Measurements from ENCODE around the gene REV1. TPM values are rescaled to one million over a fixed set of nuclear protein-coding genes. Genes with fewer than 3 reads are reported as not detected.
A peak's percentile ranks its signal among the peaks of the same experiment; 100 is the strongest.

REV1 gene
- total and polyA plus RNA-seq, 12 donors: 20.9 to 90.8 (median 46.6) TPM

DNA sequence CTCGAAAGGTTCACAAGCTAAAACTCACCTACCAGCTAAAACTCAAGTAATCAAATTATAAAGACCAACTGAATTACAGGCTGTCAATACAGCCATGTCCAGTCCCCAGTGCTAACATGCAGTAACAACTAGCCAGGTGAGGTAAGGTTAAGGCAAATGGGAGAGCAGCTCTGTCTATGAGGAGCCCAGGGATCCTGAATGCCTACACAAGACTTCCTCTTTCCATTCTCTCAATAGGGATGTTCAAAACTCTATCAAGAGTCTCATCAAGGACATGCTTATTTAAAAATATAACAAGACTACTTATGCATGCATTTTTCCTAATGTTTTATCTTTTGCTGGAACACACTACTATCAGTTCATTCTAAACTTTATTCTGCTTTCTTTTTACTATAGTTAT lies 20.4 kb downstream of the REV1 start:
- no peaks in the 10 kb centered on the region for H3K9me3 ChIP-seq (replicated peaks in 1 of 3)
- no peak overlapping the region for H3K4me3 ChIP-seq
- H3K27me3 ChIP-seq: no peaks in the 10 kb centered on the region
- 87 to 95% (median 91%) methylated on average over 1 of the region's 1 CpG for WGBS, 4 donors
- H3K4me1 ChIP-seq (replicated peaks in 1 of 2): peaks cover 16 to 63% of the 10 kb centered on the region in 2 donors
- intact Hi-C loops (cut with DNase I): no loop called here
- no peak for TF ChIP-seq POLR2A (IDR thresholded peaks at IDR 0.05)
- TF ChIP-seq, protein P1, sequence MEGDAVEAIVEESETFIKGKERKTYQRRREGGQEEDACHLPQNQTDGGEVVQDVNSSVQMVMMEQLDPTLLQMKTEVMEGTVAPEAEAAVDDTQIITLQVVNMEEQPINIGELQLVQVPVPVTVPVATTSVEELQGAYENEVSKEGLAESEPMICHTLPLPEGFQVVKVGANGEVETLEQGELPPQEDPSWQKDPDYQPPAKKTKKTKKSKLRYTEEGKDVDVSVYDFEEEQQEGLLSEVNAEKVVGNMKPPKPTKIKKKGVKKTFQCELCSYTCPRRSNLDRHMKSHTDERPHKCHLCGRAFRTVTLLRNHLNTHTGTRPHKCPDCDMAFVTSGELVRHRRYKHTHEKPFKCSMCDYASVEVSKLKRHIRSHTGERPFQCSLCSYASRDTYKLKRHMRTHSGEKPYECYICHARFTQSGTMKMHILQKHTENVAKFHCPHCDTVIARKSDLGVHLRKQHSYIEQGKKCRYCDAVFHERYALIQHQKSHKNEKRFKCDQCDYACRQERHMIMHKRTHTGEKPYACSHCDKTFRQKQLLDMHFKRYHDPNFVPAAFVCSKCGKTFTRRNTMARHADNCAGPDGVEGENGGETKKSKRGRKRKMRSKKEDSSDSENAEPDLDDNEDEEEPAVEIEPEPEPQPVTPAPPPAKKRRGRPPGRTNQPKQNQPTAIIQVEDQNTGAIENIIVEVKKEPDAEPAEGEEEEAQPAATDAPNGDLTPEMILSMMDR (IDR thresholded peaks at IDR 0.05): no peak
- peak overlapping the region in 1 of 5 donors; percentile 62 for H3K27ac ChIP-seq
- no peak for DNase-seq
- H3K36me3 ChIP-seq (replicated peaks in 1 of 2): no peaks in the 10 kb centered on the region

DNA sequence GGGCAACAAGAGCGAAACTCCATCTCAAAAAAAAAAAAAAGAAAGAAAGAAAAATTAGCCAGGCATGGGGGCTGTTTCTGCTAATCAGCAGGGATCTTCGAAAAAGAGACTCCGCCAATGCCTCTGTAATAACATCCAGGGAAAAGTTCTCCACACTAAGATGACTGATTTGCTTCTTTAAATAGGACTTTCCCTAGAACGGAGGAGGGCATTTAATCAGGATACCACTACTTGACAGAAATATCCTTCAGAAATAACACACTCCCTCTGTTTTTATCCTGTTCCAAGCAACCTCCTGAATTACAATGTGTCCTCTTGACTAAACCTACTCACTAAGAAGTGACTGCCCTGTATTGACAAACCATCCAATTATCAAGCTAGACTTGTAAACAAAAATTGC lies 21.7 kb downstream of the REV1 start:
- intact Hi-C loops (cut with DNase I): no loop called here
- Histone ChIP-seq H3K4me1 (replicated peaks in 1 of 2) (peaks cover 16 to 50% of the 10 kb centered on the region in 2 donors), H3K36me3 (replicated peaks in 1 of 2) (no peaks in the 10 kb centered on the region), H3K9me3 (replicated peaks in 1 of 3) (no peaks in the 10 kb centered on the region), H3K4me3 (peak overlapping the region in 1 of 4 donors; percentile 5), H3K27ac (peak overlapping the region in 4 of 5 donors; percentile 2 to 67 (median 48)), H3K27me3 (no peaks in the 10 kb centered on the region)
- no peak for DNase-seq
- WGBS, 4 donors: 34 to 47% (median 40%) methylated on average over 4 of the region's 4 CpGs
- no peak for TF ChIP-seq POLR2A (IDR thresholded peaks at IDR 0.05)
- TF ChIP-seq, protein P1 (IDR thresholded peaks at IDR 0.05): no peak

DNA sequence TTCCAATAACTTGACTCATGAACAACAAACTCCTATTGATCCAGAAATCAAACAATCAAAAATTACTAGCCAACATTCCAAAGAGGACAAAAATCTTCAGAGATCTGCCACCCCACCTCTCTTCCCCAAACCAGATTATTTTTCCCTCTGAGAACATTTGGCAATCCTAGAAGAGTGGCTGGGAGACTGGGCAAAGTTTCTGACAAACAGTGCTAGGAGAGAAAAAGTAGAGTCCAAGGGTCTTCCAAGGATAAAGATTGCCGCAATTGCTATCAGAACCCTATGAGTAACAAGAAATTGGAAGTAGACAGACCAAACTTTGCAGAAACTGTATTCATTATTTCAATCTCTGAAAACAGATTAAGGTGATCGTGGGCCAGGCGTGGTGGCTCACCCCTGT lies 22.4 kb downstream of the REV1 start:
- Histone ChIP-seq H3K36me3 (replicated peaks in 1 of 2) (no peaks in the 10 kb centered on the region), H3K9me3 (replicated peaks in 1 of 3) (no peaks in the 10 kb centered on the region), H3K4me3 (peak overlapping the region in 1 of 4 donors; percentile 5), H3K4me1 (replicated peaks in 1 of 2) (peaks cover 16 to 42% of the 10 kb centered on the region in 2 donors), H3K27ac (peak overlapping the region in 4 of 5 donors; percentile 2 to 67 (median 54)), H3K27me3 (no peaks in the 10 kb centered on the region)
- TF ChIP-seq, protein P1 (IDR thresholded peaks at IDR 0.05): no peak
- no peak for TF ChIP-seq POLR2A (IDR thresholded peaks at IDR 0.05)
- intact Hi-C loops (cut with DNase I): no loop called here
- 87 to 92% (median 90%) methylated on average over 3 of the region's 3 CpGs for WGBS, 4 donors
- no peak for DNase-seq

DNA sequence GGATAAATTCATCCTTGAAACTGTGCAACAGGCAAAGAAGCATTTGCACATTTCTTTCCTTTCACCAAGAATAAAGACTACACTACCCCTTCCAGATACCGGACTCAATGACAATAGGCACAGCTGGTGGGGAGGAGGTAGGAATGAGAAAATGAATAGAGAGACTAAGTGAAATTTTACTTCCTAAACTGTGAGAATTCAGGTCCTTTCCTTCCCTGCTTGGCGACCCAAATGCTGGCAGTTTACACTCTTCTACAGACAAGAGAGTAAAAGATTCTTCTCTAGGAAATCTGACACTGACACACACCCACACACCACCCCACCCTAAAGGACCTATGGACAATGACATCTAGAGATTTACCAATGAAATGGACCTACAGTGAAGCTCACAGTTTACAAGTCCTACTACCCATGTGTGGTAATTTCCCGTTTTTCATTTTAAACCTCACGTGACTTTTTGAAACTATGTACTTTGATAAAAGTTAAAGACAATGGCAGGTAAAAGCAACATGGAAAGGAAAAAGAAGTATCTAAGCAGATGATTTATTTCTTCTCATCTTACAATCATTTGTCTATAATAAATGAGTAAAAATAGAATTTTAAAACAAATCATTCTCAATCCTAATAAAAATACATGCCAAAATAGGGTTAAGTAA lies 27.9 kb downstream of the REV1 start:
- peaks cover 0 to 11% of the 10 kb centered on the region in 2 donors for H3K36me3 ChIP-seq (replicated peaks in 1 of 2)
- intact Hi-C loops (cut with DNase I): no loop called here
- 88 to 98% (median 93%) methylated on average over 4 of the region's 4 CpGs for WGBS, 4 donors

More for the DNA sequence above, 27.9 kb downstream of the REV1 start:
- TF ChIP-seq, protein P1 (IDR thresholded peaks at IDR 0.05): no peak
- no peak for TF ChIP-seq POLR2A (IDR thresholded peaks at IDR 0.05)
- Histone ChIP-seq H3K27ac (no peak overlapping the region), H3K4me3 (no peak overlapping the region), H3K9me3 (replicated peaks in 1 of 3) (no peaks in the 10 kb centered on the region), H3K27me3 (no peaks in the 10 kb centered on the region), H3K4me1 (replicated peaks in 1 of 2) (no peaks in the 10 kb centered on the region)
- DNase-seq: no peak

Data from adrenal gland (tissue), 12 donors.